Activated T-helper 1 cell treated with anti-CD3 and anti-CD28 coated beads, Interleukin-12 subunit alpha, Interleukin-12 subunit beta, Interleukin-2, Interleukin-4 antibody, amounts not matched to agents 30 ng/mL and 10 ng/mL and 1 ng/mL, durations not matched to agents 14 hours and 24 hours and 36 hours (primary cell): ENCODE measurements around the gene FABP2. TPM values are rescaled to one million over a fixed set of nuclear protein-coding genes. Genes with fewer than 3 reads are reported as not detected.
"Not testable (repeated sequence)": the region's sequence is repeated elsewhere in the genome, so short reads cannot be mapped to it uniquely, and the experiment has no call there.

Experiments used
- DNase-seq: peaks from one replicate; pipeline ENCODE4 v3.0.0; 2021; ENCODE audit warnings: low spot score
- H3K27ac Mint-ChIP-seq: one replicate; pipeline ENCODE4 v1.8.0; 2021; ENCODE audit warnings: mild to moderate bottlenecking, mixed read lengths
- H3K27me3 Mint-ChIP-seq: one replicate; pipeline ENCODE4 v1.8.0; 2022; ENCODE audit warnings: mild to moderate bottlenecking, moderate library complexity, mixed read lengths; ENCODE audit not compliant: insufficient read depth
- H3K36me3 Mint-ChIP-seq: one replicate; pipeline ENCODE4 v1.8.0; 2021; ENCODE audit warnings: low read depth, mixed read lengths
- H3K4me1 Mint-ChIP-seq: one replicate; pipeline ENCODE4 v1.8.0; 2021; ENCODE audit warnings: low read depth, mixed read lengths
- H3K4me3 Mint-ChIP-seq: one replicate; pipeline ENCODE4 v1.8.0; 2021; ENCODE audit warnings: mild to moderate bottlenecking, moderate library complexity, mixed read lengths
- H3K9me3 Mint-ChIP-seq: one replicate; pipeline ENCODE4 v1.8.0; 2021; ENCODE audit warnings: mixed read lengths
- intact Hi-C: fragments of 100-400 bp; cut with micrococcal nuclease; formaldehyde crosslinking; loops from one replicate; pipeline ENCODE4 v1.15.1; 2024
- total RNA-seq: library from RNA; stranded (reverse); gene quantifications from 2 replicates; pipeline ENCODE4 v1.2.3, GENCODE V29; 2022

Gene FABP2
- total RNA-seq, 1 donor from 2014 or later = not detected

- H3K27me3 Mint-ChIP-seq, H3K27ac Mint-ChIP-seq, H3K4me1 Mint-ChIP-seq, H3K36me3 Mint-ChIP-seq, H3K4me3 Mint-ChIP-seq, intact Hi-C loops, DNase-seq, H3K9me3 Mint-ChIP-seq: not testable (repeated sequence)
Measured at GRCh38 chr4:119279541-119279940, 42.4 kb downstream of the FABP2 start.

DNA sequence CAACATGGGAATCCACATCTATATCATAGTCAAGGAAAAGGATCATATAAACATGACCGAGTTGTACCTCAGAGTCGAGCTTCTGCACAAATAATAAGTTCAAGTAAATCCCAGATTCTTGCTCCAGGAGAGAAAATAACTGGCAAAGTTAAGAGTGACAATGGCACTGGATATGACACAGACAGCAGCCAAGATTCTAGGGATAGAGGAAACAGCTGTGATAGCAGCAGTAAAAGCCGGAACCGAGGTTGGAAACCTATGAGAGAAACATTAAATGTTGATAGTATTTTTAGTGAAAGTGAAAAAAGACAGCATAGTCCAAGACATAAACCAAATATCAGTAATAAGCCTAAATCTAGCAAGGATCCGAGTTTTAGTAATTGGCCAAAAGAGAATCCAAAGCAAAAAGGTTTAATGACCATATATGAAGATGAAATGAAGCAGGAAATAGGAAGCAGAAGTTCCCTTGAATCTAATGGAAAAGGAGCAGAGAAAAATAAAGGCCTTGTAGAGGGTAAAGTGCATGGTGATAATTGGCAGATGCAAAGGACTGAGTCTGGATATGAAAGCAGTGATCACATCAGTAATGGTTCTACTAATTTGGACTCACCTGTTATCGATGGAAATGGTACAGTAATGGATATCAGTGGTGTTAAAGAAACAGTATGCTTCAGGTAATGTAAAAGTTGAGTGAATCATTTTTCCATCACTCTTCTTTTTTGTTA is 50.4 kb downstream of the FABP2 start:
- H3K27ac Mint-ChIP-seq = no peak overlapping the region
- no peak for DNase-seq
- peaks cover under 1% of the 10 kb centered on the region for H3K4me1 Mint-ChIP-seq
- intact Hi-C loops = no loop called here
- H3K4me3 Mint-ChIP-seq = no peak overlapping the region
- H3K36me3 Mint-ChIP-seq = peaks cover 17% of the 10 kb centered on the region
- peaks cover 4% of the 10 kb centered on the region for H3K9me3 Mint-ChIP-seq
- H3K27me3 Mint-ChIP-seq = no peaks in the 10 kb centered on the region

DNA sequence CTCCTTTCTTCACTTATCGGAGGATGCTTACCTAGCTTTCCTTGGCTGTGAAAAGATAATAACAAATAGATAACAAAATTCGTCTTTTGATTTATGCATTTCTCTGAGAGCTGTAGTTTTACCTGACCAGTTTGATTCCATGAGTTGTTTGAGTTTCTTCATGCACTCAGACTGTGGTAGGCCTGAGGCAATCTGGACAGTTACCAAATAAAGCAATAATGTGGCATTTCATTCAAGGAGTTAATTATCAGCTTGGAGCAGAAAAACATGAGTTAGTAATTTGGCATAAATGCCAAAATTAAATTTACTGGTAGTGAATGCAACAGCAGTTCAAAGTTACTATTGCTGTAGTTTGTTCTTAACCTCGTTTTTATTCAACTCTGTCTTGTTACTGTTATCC is 53.5 kb downstream of the FABP2 start:
- peaks cover 22% of the 10 kb centered on the region for H3K36me3 Mint-ChIP-seq
- no peak overlapping the region for H3K27ac Mint-ChIP-seq
- peaks cover 11% of the 10 kb centered on the region for H3K9me3 Mint-ChIP-seq
- DNase-seq = no peak
- no peak overlapping the region for H3K4me3 Mint-ChIP-seq
- H3K4me1 Mint-ChIP-seq = peaks cover 8% of the 10 kb centered on the region
- intact Hi-C loops = no loop called here
- H3K27me3 Mint-ChIP-seq = no peaks in the 10 kb centered on the region

Other genes starting within 250 kb of the FABP2 start
- gene MYOZ2, start 186.3 kb downstream of the FABP2 start, total RNA-seq = not detected in 2 replicates
- gene USP53, start 109.4 kb downstream of the FABP2 start, total RNA-seq = 6.1 and 8.5 TPM in 2 replicates